CD4-positive, alpha-beta T cell (primary cell): Measurements from ENCODE around the gene SPACA9. TPM values are rescaled to one million over a fixed set of nuclear protein-coding genes. Genes with fewer than 3 reads are reported as not detected.

Experiments
- ATAC-seq: fragments of 200-7000 bp; cut with Tn5 transposase; one replicate; pipeline ENCODE4 v1.10.0; 2022; ENCODE audit warnings: mild to moderate bottlenecking; ENCODE audit not compliant: poor library complexity
- CTCF ChIA-PET: fragments of 350-600 bp; sonication (Branson Sonifier 250); formaldehyde crosslinking; loops from one replicate; lab custom pipeline; 2021; ENCODE audit warnings: antibody characterized with exemption, inconsistent platforms; lab: Charles Lee
- POLR2A ChIA-PET: fragments of 350-600 bp; sonication (Branson Sonifier 250); formaldehyde crosslinking; loops from one replicate; lab custom pipeline; 2021; ENCODE audit warnings: antibody characterized with exemption, inconsistent platforms; lab: Charles Lee
- DNase-seq, 14 experiments: peaks; one replicate each; pipeline ENCODE4 v3.0.0-alpha.2; 2013 to 2020; ENCODE audit warnings: mixed read lengths in 2 of 14
- H3K27ac ChIP-seq, 2 donors: one replicate each; pipeline versions ENCODE4 v1.5.1 to v1.7.0; 2013; ENCODE audit warnings: low read length in 2 of 2, low read depth in 1 of 2, mild to moderate bottlenecking in 1 of 2
- H3K27me3 ChIP-seq, 2 experiments: 1 replicate in 1 of 2; 2 replicates in 1 of 2; pipeline versions ENCODE4 v1.6.1 to v1.7.0; 2013; ENCODE audit warnings: low read length in 2 of 2, control low read depth in 1 of 2, mild to moderate bottlenecking in 1 of 2, moderate library complexity in 1 of 2; ENCODE audit not compliant: insufficient read depth in 2 of 2, control insufficient read depth in 1 of 2
- H3K36me3 ChIP-seq: one replicate; pipeline ENCODE4 v1.6.1; 2013; ENCODE audit warnings: low read length, control low read depth; ENCODE audit not compliant: insufficient read depth
- H3K4me1 ChIP-seq: one replicate; pipeline ENCODE4 v1.6.1; 2013; ENCODE audit warnings: low read length, control low read depth; ENCODE audit not compliant: insufficient read depth
- H3K4me3 ChIP-seq: one replicate; pipeline ENCODE4 v1.5.1; 2013; ENCODE audit warnings: mild to moderate bottlenecking, low read length, moderate library complexity
- H3K9me3 ChIP-seq, 2 experiments: 1 replicate in 1 of 2; 2 replicates in 1 of 2; pipeline versions ENCODE4 v1.6.1 to v1.7.0; 2013; ENCODE audit warnings: low read length in 2 of 2, mild to moderate bottlenecking in 2 of 2, control low read depth in 1 of 2, moderate library complexity in 1 of 2; ENCODE audit not compliant: control insufficient read depth in 1 of 2, insufficient read depth in 1 of 2
- H3K27ac Mint-ChIP-seq: one replicate; pipeline ENCODE4 v1.8.0; 2020; ENCODE audit warnings: mixed read lengths
- H3K27me3 Mint-ChIP-seq: one replicate; pipeline ENCODE4 v1.8.0; 2021; ENCODE audit warnings: mixed read lengths
- H3K36me3 Mint-ChIP-seq: one replicate; pipeline ENCODE4 v1.8.0; 2021; ENCODE audit warnings: low read depth, mixed read lengths
- H3K4me1 Mint-ChIP-seq: one replicate; pipeline ENCODE4 v1.8.0; 2021; ENCODE audit warnings: low read depth, mixed read lengths
- H3K4me3 Mint-ChIP-seq: one replicate; pipeline ENCODE4 v1.8.0; 2020; ENCODE audit warnings: mild to moderate bottlenecking, mixed read lengths
- H3K9me3 Mint-ChIP-seq: one replicate; pipeline ENCODE4 v1.8.0; 2020; ENCODE audit warnings: mixed read lengths
- CTCF ChIP-seq: fragments of 200-600 bp; IDR thresholded peaks from one replicate; pipeline ENCODE4 v1.8.0; 2022; ENCODE audit warnings: antibody characterized with exemption, mild to moderate bottlenecking
- intact Hi-C, 2 experiments: fragments of 100-400 bp; cut with DNase I in 1 of 2; cut with micrococcal nuclease in 1 of 2; formaldehyde crosslinking; loops; one replicate each; pipeline versions ENCODE4 v1.15.1 to v1.9.0; 2023 to 2025; cut with DNase I, micrococcal nuclease
- total RNA-seq, 174 experiments: library from RNA in 2 of 174; stranded (reverse) in 2 of 174; gene quantifications; one replicate each; pipeline ENCODE4 v1.2.3 and lab custom pipeline; 2021 to 2026

Gene SPACA9
- total RNA-seq, 2 experiments from 2014 or later: 0.52 to 0.92 TPM

- no peaks in the 10 kb centered on the region for H3K27me3 ChIP-seq
- H3K4me1 ChIP-seq: peaks cover 9% of the 10 kb centered on the region
- H3K27ac ChIP-seq: no peak overlapping the region
- no peak overlapping the region for H3K27ac Mint-ChIP-seq
- no peaks in the 10 kb centered on the region for H3K9me3 ChIP-seq
- intact Hi-C loops: no loop called here
- DNase-seq: no peak
- ATAC-seq: no peak
- peaks cover 4% of the 10 kb centered on the region for H3K4me1 Mint-ChIP-seq
- no peaks in the 10 kb centered on the region for H3K36me3 Mint-ChIP-seq
- TF ChIP-seq CTCF: no peak
- no peak overlapping the region for H3K4me3 Mint-ChIP-seq
- no peak overlapping the region for H3K4me3 ChIP-seq
- CTCF ChIA-PET: interaction anchor here (0.9 kb wide), 1 partner anchor 15 kb away, joined by 3 read pairs; no protein-coding TSS in a partner anchor
- H3K27me3 Mint-ChIP-seq: no peaks in the 10 kb centered on the region
- POLR2A ChIA-PET: no interaction called here
- H3K9me3 Mint-ChIP-seq: no peaks in the 10 kb centered on the region
- no peaks in the 10 kb centered on the region for H3K36me3 ChIP-seq
Observed at GRCh38 chr9:132886334-132886725, 7.6 kb downstream of the SPACA9 start.

- H3K4me3 Mint-ChIP-seq: no peak overlapping the region
- H3K4me1 ChIP-seq: peaks cover 9% of the 10 kb centered on the region
- intact Hi-C loops: no loop called here
- no peaks in the 10 kb centered on the region for H3K9me3 ChIP-seq
- no peak for TF ChIP-seq CTCF
- peaks cover under 1% of the 10 kb centered on the region for H3K36me3 Mint-ChIP-seq
- no peak overlapping the region for H3K27ac ChIP-seq
- CTCF ChIA-PET: no interaction called here
- ATAC-seq: no peak
- H3K4me3 ChIP-seq: no peak overlapping the region
- H3K27me3 Mint-ChIP-seq: no peaks in the 10 kb centered on the region
- POLR2A ChIA-PET: interaction anchor here (0.6 kb wide), 1 partner anchor 143 kb away, joined by 4 read pairs; no protein-coding TSS in a partner anchor
- no peak overlapping the region for H3K27ac Mint-ChIP-seq
- H3K36me3 ChIP-seq: no peaks in the 10 kb centered on the region
- H3K27me3 ChIP-seq: no peaks in the 10 kb centered on the region
- no peak for DNase-seq
- no peaks in the 10 kb centered on the region for H3K9me3 Mint-ChIP-seq
- peaks cover 4% of the 10 kb centered on the region for H3K4me1 Mint-ChIP-seq
Observed at GRCh38 chr9:132887181-132888120, 8.8 kb downstream of the SPACA9 start.

- Mint-ChIP-seq H3K36me3 (peaks cover 7% of the 10 kb centered on the region), H3K9me3 (no peaks in the 10 kb centered on the region), H3K27me3 (no peaks in the 10 kb centered on the region), H3K27ac (no peak overlapping the region), H3K4me1 (peaks cover 4% of the 10 kb centered on the region), H3K4me3 (no peak overlapping the region)
- H3K27me3 ChIP-seq: no peaks in the 10 kb centered on the region
- no peak overlapping the region for H3K27ac ChIP-seq
- no peaks in the 10 kb centered on the region for H3K9me3 ChIP-seq
- DNase-seq (no peak), ATAC-seq (no peak)
- intact Hi-C loops: no loop called here
- no peak overlapping the region for H3K4me3 ChIP-seq
- no peaks in the 10 kb centered on the region for H3K36me3 ChIP-seq
- peaks cover 9% of the 10 kb centered on the region for H3K4me1 ChIP-seq
- CTCF ChIA-PET: no interaction called here
- POLR2A ChIA-PET: no interaction called here
- TF ChIP-seq CTCF: no peak
Observed at GRCh38 chr9:132888151-132888550, 9.5 kb downstream of the SPACA9 start.
